Astrocyte (in vitro differentiated cells and primary cell): ENCODE measurements around the gene AMH. TPM values are rescaled to one million over a fixed set of nuclear protein-coding genes. Genes with fewer than 3 reads are reported as not detected.

Source experiments
- DNase-seq: peaks from one replicate; pipeline ENCODE4 v3.0.0-alpha.2; 2010; ENCODE audit warnings: low read depth
- FAIRE-seq: peaks from 2 replicates; lab custom pipeline; 2011; peaks lifted over from hg19 to GRCh38; lab: Jason Lieb, UNC
- H2AFZ ChIP-seq: 2 replicates; pipeline ENCODE4 v1.6.0; 2012; ENCODE audit warnings: low read depth, low read length, inconsistent platforms
- H3K27ac ChIP-seq: 2 replicates; pipeline ENCODE4 v1.5.1; 2011; ENCODE audit warnings: low read depth, low read length, inconsistent platforms
- H3K27me3 ChIP-seq: 2 replicates; pipeline ENCODE4 v1.6.0; 2011; ENCODE audit warnings: low read length, inconsistent platforms; ENCODE audit not compliant: insufficient read depth
- H3K36me3 ChIP-seq: 2 replicates; pipeline ENCODE4 v1.5.1; 2011; ENCODE audit warnings: low read length, inconsistent platforms; ENCODE audit not compliant: insufficient read depth
- H3K4me1 ChIP-seq: 2 replicates; pipeline ENCODE4 v1.5.1; 2011; ENCODE audit warnings: low read length, inconsistent platforms; ENCODE audit not compliant: insufficient read depth
- H3K4me2 ChIP-seq: 2 replicates; pipeline ENCODE4 v1.6.0; 2012; ENCODE audit warnings: low read length, inconsistent platforms
- H3K4me3 ChIP-seq: 2 replicates; pipeline ENCODE4 v1.5.1; 2011; ENCODE audit warnings: low read depth, mild to moderate bottlenecking, low read length, inconsistent platforms; ENCODE audit not compliant: insufficient read depth
- H3K79me2 ChIP-seq: 2 replicates; pipeline ENCODE4 v1.6.0; 2012; ENCODE audit warnings: mild to moderate bottlenecking, low read length, inconsistent platforms; ENCODE audit not compliant: insufficient read depth
- H3K9ac ChIP-seq: 2 replicates; pipeline ENCODE4 v1.6.0; 2012; ENCODE audit warnings: mild to moderate bottlenecking, low read length, inconsistent platforms
- H3K9me3 ChIP-seq: 2 replicates; pipeline ENCODE4 v1.5.1; 2012; ENCODE audit warnings: low read depth, mild to moderate bottlenecking, low read length, inconsistent platforms; ENCODE audit not compliant: insufficient read depth
- H4K20me1 ChIP-seq: 2 replicates; pipeline ENCODE4 v1.6.0; 2012; ENCODE audit warnings: low read length, inconsistent platforms; ENCODE audit not compliant: insufficient read depth
- H3K27ac Mint-ChIP-seq: one replicate; pipeline ENCODE4 v1.8.0; 2021; ENCODE audit warnings: mild to moderate bottlenecking, mixed read lengths; ENCODE audit not compliant: unreplicated experiment
- H3K27me3 Mint-ChIP-seq: one replicate; pipeline ENCODE4 v1.8.0; 2021; ENCODE audit warnings: low read depth, mixed read lengths; ENCODE audit not compliant: unreplicated experiment
- H3K36me3 Mint-ChIP-seq: one replicate; pipeline ENCODE4 v1.8.0; 2021; ENCODE audit warnings: low read depth, mixed read lengths; ENCODE audit not compliant: unreplicated experiment
- H3K4me1 Mint-ChIP-seq: one replicate; pipeline ENCODE4 v1.8.0; 2021; ENCODE audit warnings: low read depth, mixed read lengths; ENCODE audit not compliant: unreplicated experiment
- H3K4me3 Mint-ChIP-seq: one replicate; pipeline ENCODE4 v1.8.0; 2021; ENCODE audit warnings: mild to moderate bottlenecking, moderate library complexity, mixed read lengths; ENCODE audit not compliant: unreplicated experiment
- H3K9me3 Mint-ChIP-seq: one replicate; pipeline ENCODE4 v1.8.0; 2021; ENCODE audit warnings: mild to moderate bottlenecking, mixed read lengths; ENCODE audit not compliant: unreplicated experiment
- CTCF ChIP-seq: IDR thresholded peaks from 2 replicates; pipeline ENCODE4 v1.5.1; 2011; ENCODE audit warnings: low read depth, mild to moderate bottlenecking, inconsistent platforms, low read length, moderate library complexity; ENCODE audit not compliant: insufficient read depth
- EZH2 ChIP-seq: IDR thresholded peaks from 2 replicates; pipeline ENCODE4 v1.6.1; 2012; ENCODE audit warnings: mild to moderate bottlenecking, low read length, inconsistent platforms; ENCODE audit not compliant: insufficient read depth
- total RNA-seq: library from RNA; stranded (reverse); gene quantifications from 2 replicates; pipeline ENCODE4 v1.2.1, GENCODE V29; 2021

Gene AMH
- total RNA-seq, 1 donor from 2014 or later, result 4.6 TPM

- Histone ChIP-seq H3K79me2 (peaks cover 66% of the 10 kb centered on the region), H3K9me3 (no peaks in the 10 kb centered on the region), H3K9ac (no peak overlapping the region), H3K27ac (no peak overlapping the region), H3K36me3 (peaks cover 14% of the 10 kb centered on the region), H3K27me3 (no peaks in the 10 kb centered on the region), H2AFZ (no peak overlapping the region), H3K4me1 (peaks cover 32% of the 10 kb centered on the region), H3K4me3 (no peak overlapping the region), H4K20me1 (peaks cover 96% of the 10 kb centered on the region), H3K4me2 (no peak overlapping the region)
- DNase-seq (no peak), FAIRE-seq (no peak)
- Mint-ChIP-seq H3K27me3 (no peaks in the 10 kb centered on the region), H3K4me1 (peaks cover 22% of the 10 kb centered on the region), H3K36me3 (peaks cover 6% of the 10 kb centered on the region), H3K4me3 (no peak overlapping the region), H3K27ac (peak overlapping the region; percentile 26), H3K9me3 (no peaks in the 10 kb centered on the region)
- TF ChIP-seq CTCF, result no peak
- TF ChIP-seq EZH2, result no peak
These were observed 5.1 kb upstream of the AMH start for GRCh38 chr19:2244125-2244411.

GRCh38 chr19:2244486-2244885, 4.6 kb upstream of the AMH start:
- Histone ChIP-seq H3K4me2 (no peak overlapping the region), H3K27me3 (no peaks in the 10 kb centered on the region), H4K20me1 (peaks cover 96% of the 10 kb centered on the region), H3K79me2 (peaks cover 62% of the 10 kb centered on the region), H3K4me1 (peaks cover 28% of the 10 kb centered on the region), H3K36me3 (peaks cover 14% of the 10 kb centered on the region), H3K27ac (no peak overlapping the region), H2AFZ (no peak overlapping the region), H3K9me3 (no peaks in the 10 kb centered on the region), H3K4me3 (no peak overlapping the region), H3K9ac (no peak overlapping the region)
- DNase-seq (no peak), FAIRE-seq (no peak)
- Mint-ChIP-seq H3K9me3 (no peaks in the 10 kb centered on the region), H3K4me1 (peaks cover 20% of the 10 kb centered on the region), H3K27me3 (no peaks in the 10 kb centered on the region), H3K36me3 (peaks cover 6% of the 10 kb centered on the region), H3K27ac (no peak overlapping the region), H3K4me3 (no peak overlapping the region)
- TF ChIP-seq EZH2, result no peak
- TF ChIP-seq CTCF, result no peak

DNA sequence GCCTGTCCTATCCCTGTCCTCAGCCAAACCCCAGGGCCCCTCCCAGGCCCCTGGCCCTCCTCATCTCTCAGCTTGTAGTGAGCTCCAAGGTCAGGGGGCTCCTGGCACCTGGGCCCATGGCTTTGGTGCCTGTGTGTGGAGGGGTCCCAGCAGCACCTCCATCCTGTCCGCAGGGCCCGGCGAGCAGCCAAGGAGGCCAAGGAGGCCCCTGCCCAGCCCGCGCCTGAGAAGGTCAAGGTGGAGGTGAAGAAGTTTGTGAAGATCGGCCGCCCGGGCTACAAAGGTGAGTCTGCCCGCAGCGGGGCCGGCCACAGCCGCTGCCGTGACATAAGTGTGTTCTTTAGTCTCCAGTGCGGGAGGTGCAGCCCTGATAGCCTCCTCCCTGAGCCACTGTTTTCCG, 3.9 kb upstream of the AMH start:
- Mint-ChIP-seq H3K36me3 (peaks cover 6% of the 10 kb centered on the region), H3K4me1 (peaks cover 16% of the 10 kb centered on the region), H3K27ac (no peak overlapping the region), H3K9me3 (no peaks in the 10 kb centered on the region), H3K4me3 (no peak overlapping the region), H3K27me3 (no peaks in the 10 kb centered on the region)
- Histone ChIP-seq H3K4me1 (peaks cover 20% of the 10 kb centered on the region), H4K20me1 (peaks cover 96% of the 10 kb centered on the region), H2AFZ (no peak overlapping the region), H3K27ac (no peak overlapping the region), H3K36me3 (peaks cover 14% of the 10 kb centered on the region), H3K4me2 (no peak overlapping the region), H3K9ac (no peak overlapping the region), H3K4me3 (no peak overlapping the region), H3K9me3 (no peaks in the 10 kb centered on the region), H3K27me3 (no peaks in the 10 kb centered on the region), H3K79me2 (peaks cover 54% of the 10 kb centered on the region)
- FAIRE-seq, result no peak
- DNase-seq, result no peak
- TF ChIP-seq CTCF (no peak), EZH2 (no peak)
